Effector memory CD8-positive, alpha-beta T cell (primary cell): Measurements from ENCODE around the gene ZNF132.
A peak's percentile ranks its signal among the peaks of the same experiment; 100 is the strongest.
"Not testable (repeated sequence)": the region's sequence is repeated elsewhere in the genome, so short reads cannot be mapped to it uniquely, and the experiment has no call there.

ENCODE experiments used
- ATAC-seq: fragments of 150-1000 bp; cut with Tn5 transposase; replicated peaks from 2 replicates; pipeline ENCODE4 v1.10.0; 2021; ENCODE audit warnings: mild to moderate bottlenecking, moderate library complexity
- DNase-seq, 3 experiments: peaks; one replicate each; pipeline ENCODE4 v3.0.0; 2021
- H3K27ac Mint-ChIP-seq, 2 donors: one replicate each; pipeline ENCODE4 v1.8.0; 2022; ENCODE audit warnings: mild to moderate bottlenecking in 2 of 2, mixed read lengths in 2 of 2, moderate library complexity in 2 of 2
- H3K27me3 Mint-ChIP-seq, 2 donors: one replicate each; pipeline ENCODE4 v1.8.0; 2022; ENCODE audit warnings: mixed read lengths in 2 of 2
- H3K36me3 Mint-ChIP-seq: one replicate; pipeline ENCODE4 v1.8.0; 2022; ENCODE audit warnings: mild to moderate bottlenecking, moderate library complexity, mixed read lengths; ENCODE audit not compliant: insufficient read depth
- H3K4me1 Mint-ChIP-seq, 2 donors: one replicate each; pipeline ENCODE4 v1.8.0; 2022; ENCODE audit warnings: low read depth in 2 of 2, mixed read lengths in 2 of 2
- H3K4me3 Mint-ChIP-seq, 2 donors: one replicate each; pipeline ENCODE4 v1.8.0; 2022; ENCODE audit warnings: mild to moderate bottlenecking in 2 of 2, mixed read lengths in 2 of 2, moderate library complexity in 2 of 2
- H3K9me3 Mint-ChIP-seq, 2 donors: one replicate each; pipeline ENCODE4 v1.8.0; 2022; ENCODE audit warnings: mixed read lengths in 2 of 2

The ZNF132 gene

DNA sequence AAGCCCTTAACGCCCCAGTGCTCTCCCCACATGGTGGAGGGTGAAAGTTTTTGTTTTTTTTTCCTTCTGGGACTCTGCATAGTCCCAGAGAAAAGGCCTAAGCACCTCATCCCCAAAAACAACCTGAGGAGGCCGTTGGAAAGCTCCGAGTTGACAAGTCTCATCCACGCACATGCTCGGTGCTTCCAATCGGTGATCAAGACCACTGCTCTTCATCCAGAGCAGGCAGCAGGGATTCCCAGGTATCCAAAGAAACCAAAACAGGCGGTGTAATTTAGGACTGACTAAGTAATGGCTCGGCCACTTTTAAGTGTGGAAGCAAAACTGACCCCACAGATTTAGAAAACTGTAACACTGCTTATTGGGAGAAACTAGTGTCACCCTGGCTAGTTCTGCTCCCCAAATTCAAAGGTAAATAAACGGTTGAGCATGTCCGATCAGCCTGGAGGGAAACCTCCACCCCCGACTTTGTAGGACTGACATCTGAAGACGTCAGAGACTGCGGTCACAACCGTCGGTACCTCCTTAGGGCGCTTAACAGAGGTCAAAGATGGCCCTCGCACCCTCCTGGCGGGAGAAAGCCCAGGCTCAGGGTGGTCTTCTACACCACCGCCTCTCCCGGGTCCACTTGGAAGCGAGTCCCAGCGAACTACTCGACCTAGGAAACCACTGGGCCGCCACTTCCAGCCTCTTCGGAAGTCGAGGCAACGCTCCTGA lies 35.2 kb upstream of the ZNF132 start:
- peaks cover 48% of the 10 kb centered on the region for H3K36me3 Mint-ChIP-seq
- DNase-seq (peak in 1 of 3 experiments; percentile 53), ATAC-seq (peak; percentile 34)
- no peaks in the 10 kb centered on the region for H3K9me3 Mint-ChIP-seq
- H3K4me1 Mint-ChIP-seq, result peaks cover 11 to 23% of the 10 kb centered on the region in 2 donors
- H3K4me3 Mint-ChIP-seq, result peak overlapping the region; percentile 81 to 89
- H3K27ac Mint-ChIP-seq, result peak overlapping the region; percentile 98 to 99
- no peaks in the 10 kb centered on the region for H3K27me3 Mint-ChIP-seq

GRCh38 chr19:58474291-58474996 lies 34.5 kb upstream of the ZNF132 start:
- no peak for DNase-seq

GRCh38 chr19:58473775-58474174 lies 33.8 kb upstream of the ZNF132 start:
- ATAC-seq (no peak), DNase-seq (no peak)
- Mint-ChIP-seq H3K4me1 (peaks cover 14 to 23% of the 10 kb centered on the region in 2 donors), H3K36me3 (peaks cover 52% of the 10 kb centered on the region), H3K4me3 (peak overlapping the region in 1 of 2 donors; percentile 21), H3K27me3 (no peaks in the 10 kb centered on the region), H3K9me3 (no peaks in the 10 kb centered on the region), H3K27ac (peak overlapping the region; percentile 98 to 99)

More at GRCh38 chr19:58474291-58474996, 34.5 kb upstream of the ZNF132 start:
- peaks cover 51% of the 10 kb centered on the region for H3K36me3 Mint-ChIP-seq
- H3K27me3 Mint-ChIP-seq, result no peaks in the 10 kb centered on the region
- no peaks in the 10 kb centered on the region for H3K9me3 Mint-ChIP-seq
- H3K4me1 Mint-ChIP-seq, result peaks cover 11 to 23% of the 10 kb centered on the region in 2 donors
- ATAC-seq, result no peak
- peak overlapping the region; percentile 98 to 99 for H3K27ac Mint-ChIP-seq
- peak overlapping the region; percentile 21 to 89 for H3K4me3 Mint-ChIP-seq

DNA sequence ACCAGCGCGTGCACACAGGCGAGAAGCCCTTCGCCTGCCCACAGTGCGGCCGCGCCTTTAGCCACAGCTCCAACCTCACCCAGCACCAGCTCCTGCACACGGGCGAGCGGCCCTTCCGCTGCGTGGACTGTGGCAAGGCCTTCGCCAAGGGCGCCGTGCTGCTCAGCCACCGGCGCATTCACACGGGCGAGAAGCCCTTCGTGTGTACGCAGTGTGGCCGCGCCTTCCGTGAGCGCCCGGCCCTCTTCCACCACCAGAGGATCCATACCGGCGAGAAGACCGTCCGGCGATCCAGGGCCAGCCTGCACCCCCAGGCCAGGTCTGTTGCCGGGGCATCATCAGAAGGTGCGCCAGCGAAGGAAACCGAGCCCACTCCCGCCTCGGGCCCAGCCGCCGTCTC lies 31.8 kb upstream of the ZNF132 start:
- ATAC-seq (no peak), DNase-seq (no peak)
- peaks cover 62% of the 10 kb centered on the region for H3K36me3 Mint-ChIP-seq
- H3K9me3 Mint-ChIP-seq, result no peaks in the 10 kb centered on the region
- H3K27ac Mint-ChIP-seq, result no peak overlapping the region
- H3K4me1 Mint-ChIP-seq, result peaks cover 23 to 29% of the 10 kb centered on the region in 2 donors
- H3K4me3 Mint-ChIP-seq, result no peak overlapping the region
- no peaks in the 10 kb centered on the region for H3K27me3 Mint-ChIP-seq

GRCh38 chr19:58470837-58471543 lies 31.0 kb upstream of the ZNF132 start:
- H3K27ac Mint-ChIP-seq, H3K9me3 Mint-ChIP-seq, DNase-seq, H3K27me3 Mint-ChIP-seq, ATAC-seq, H3K4me3 Mint-ChIP-seq: not testable (repeated sequence)
- H3K4me1 Mint-ChIP-seq, result peaks cover 22 to 23% of the 10 kb centered on the region in 2 donors
- H3K36me3 Mint-ChIP-seq, result peaks cover 61% of the 10 kb centered on the region

DNA sequence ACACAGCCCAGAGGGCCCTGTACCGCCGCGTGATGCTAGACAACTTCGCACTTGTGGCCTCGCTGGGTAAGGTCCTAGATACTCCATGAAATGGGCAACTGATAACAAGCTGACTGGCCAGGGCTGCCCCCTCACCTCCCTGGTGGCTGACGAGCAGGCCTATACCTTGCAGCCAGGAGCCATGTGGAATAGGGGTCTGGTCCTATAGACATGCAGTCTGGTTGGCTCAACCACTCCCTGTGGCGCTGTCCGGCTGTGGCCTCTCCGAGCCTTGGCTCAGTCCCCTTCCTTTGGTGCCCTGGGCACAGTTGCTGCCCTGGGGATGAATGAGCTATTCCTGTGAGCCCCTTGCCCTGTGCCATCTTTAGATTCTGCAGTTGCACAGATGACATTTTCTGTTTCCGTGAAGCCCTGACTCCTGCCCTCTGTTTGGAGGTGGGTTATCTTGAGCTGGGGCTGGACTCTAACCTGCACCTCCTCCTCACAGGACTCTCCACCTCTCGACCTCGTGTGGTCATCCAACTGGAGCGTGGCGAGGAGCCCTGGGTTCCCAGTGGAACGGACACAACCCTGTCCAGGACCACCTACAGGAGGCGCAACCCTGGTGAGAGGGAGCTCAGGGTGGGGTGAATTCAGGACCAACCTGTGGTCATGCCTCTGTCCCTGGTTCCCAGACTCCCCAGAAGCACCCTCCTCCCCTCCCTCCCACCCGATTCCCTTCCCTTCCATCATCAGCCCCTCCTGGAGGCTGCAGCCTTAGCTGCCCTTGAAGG lies 29.5 kb upstream of the ZNF132 start:
- H3K4me3 Mint-ChIP-seq, result peak overlapping the region; percentile 87 to 88
- H3K27me3 Mint-ChIP-seq, result no peaks in the 10 kb centered on the region
- H3K27ac Mint-ChIP-seq, result peak overlapping the region; percentile 90 to 91
- DNase-seq (no peak), ATAC-seq (no peak)
- no peaks in the 10 kb centered on the region for H3K9me3 Mint-ChIP-seq
- H3K36me3 Mint-ChIP-seq, result peaks cover 52% of the 10 kb centered on the region
- peaks cover 13 to 20% of the 10 kb centered on the region in 2 donors for H3K4me1 Mint-ChIP-seq

DNA sequence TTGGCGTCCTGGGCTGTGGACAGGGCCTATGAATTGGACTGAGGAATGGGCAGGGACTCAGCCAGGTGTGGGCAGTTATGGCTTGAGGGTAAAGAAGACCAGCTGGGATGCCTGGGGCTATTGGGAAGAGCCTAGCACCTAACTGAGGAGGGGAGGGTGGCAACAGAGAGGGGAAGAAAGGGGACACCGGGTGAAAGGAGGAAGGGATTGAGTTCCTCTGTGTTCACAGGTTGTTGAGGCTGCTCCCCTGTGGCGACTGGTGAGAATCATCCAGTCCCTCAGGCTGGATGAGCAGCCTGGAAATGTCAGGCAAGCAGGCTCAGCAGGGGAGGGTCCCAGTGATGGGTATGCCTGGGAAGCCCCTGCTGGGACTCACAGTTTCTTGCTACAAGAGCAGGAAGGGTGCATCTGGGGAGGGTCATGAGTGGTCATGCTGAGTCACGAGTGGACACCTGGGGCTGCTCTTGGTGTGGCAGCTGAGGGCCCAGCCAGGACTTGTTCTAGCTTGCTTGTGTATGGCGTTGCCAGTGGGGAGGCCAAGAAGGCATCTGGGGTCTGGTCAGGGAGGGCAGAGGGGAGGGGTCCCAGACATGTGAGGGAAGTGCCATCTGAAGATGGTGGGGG lies 28.4 kb upstream of the ZNF132 start:
- Mint-ChIP-seq H3K27ac (peak overlapping the region; percentile 90 to 91), H3K27me3 (no peaks in the 10 kb centered on the region), H3K4me1 (peaks cover 13 to 20% of the 10 kb centered on the region in 2 donors), H3K9me3 (no peaks in the 10 kb centered on the region), H3K36me3 (peaks cover 44% of the 10 kb centered on the region), H3K4me3 (peak overlapping the region; percentile 87 to 88)
- ATAC-seq (no peak), DNase-seq (no peak)

GRCh38 chr19:58466760-58467589 lies 27.0 kb upstream of the ZNF132 start, which contains the start of gene ZNF324:
ZNF324 (plus strand) TSS chr19:58467080; CDS start chr19:58469186, 2,106 bp downstream.
- Mint-ChIP-seq H3K4me3 (peak within 1 kb of the TSS; percentile 87 to 88), H3K4me1 (peaks cover 13 to 20% of the 10 kb centered on the region in 2 donors), H3K27ac (peak within 1 kb of the TSS; percentile 90 to 91), H3K36me3 (peaks cover 32% of the 10 kb centered on the region), H3K27me3 (no peaks in the 10 kb centered on the region), H3K9me3 (no peaks in the 10 kb centered on the region)
- peak; percentile 94 for ATAC-seq
- peak; percentile 97 to 98 (median 98) for DNase-seq

GRCh38 chr19:58466089-58466759 lies 26.3 kb upstream of the ZNF132 start:
- DNase-seq, result no peak
- Mint-ChIP-seq H3K9me3 (no peaks in the 10 kb centered on the region), H3K27ac (peak overlapping the region; percentile 90 to 91), H3K4me1 (peaks cover 13 to 20% of the 10 kb centered on the region in 2 donors), H3K27me3 (no peaks in the 10 kb centered on the region), H3K4me3 (peak overlapping the region; percentile 87 to 88), H3K36me3 (peaks cover 28% of the 10 kb centered on the region)
- ATAC-seq, result peak; percentile 9

- ATAC-seq, result no peak
- Mint-ChIP-seq H3K27ac (no peak overlapping the region), H3K4me1 (no peaks in the 10 kb centered on the region), H3K9me3 (no peaks in the 10 kb centered on the region), H3K4me3 (no peak overlapping the region), H3K27me3 (no peaks in the 10 kb centered on the region), H3K36me3 (peaks cover 20% of the 10 kb centered on the region)
- no peak for DNase-seq
Observed at GRCh38 chr19:58460039-58460438, 20.1 kb upstream of the ZNF132 start.

- H3K4me3 Mint-ChIP-seq, result no peak overlapping the region
- no peaks in the 10 kb centered on the region for H3K27me3 Mint-ChIP-seq
- DNase-seq (no peak), ATAC-seq (no peak)
- H3K4me1 Mint-ChIP-seq, result peaks cover 11 to 13% of the 10 kb centered on the region in 2 donors
- no peaks in the 10 kb centered on the region for H3K9me3 Mint-ChIP-seq
- no peak overlapping the region for H3K27ac Mint-ChIP-seq
- peaks cover 24% of the 10 kb centered on the region for H3K36me3 Mint-ChIP-seq
Observed at GRCh38 chr19:58456111-58456510, 16.2 kb upstream of the ZNF132 start.
